Body of pancreas (tissue), 4 donors: ENCODE measurements around the gene COL13A1.

Experiments used
- POLR2A ChIP-seq, 3 donors: fragments of 450-650 bp; IDR thresholded peaks; one replicate each; pipeline ENCODE4 v1.6.1; 2016; ENCODE audit warnings: antibody characterized with exemption in 3 of 3, mild to moderate bottlenecking in 2 of 3
- TF ChIP-seq, protein P1 (sequence below), 7 experiments: fragments of 450-650 bp in 4 of 7; fragments of 200-600 bp in 3 of 7; sonication (generic) in 3 of 7; IDR thresholded peaks; one replicate each; pipeline ENCODE4 v1.5.1; 2016 to 2019; ENCODE audit warnings: antibody characterized with exemption in 7 of 7

DNA sequence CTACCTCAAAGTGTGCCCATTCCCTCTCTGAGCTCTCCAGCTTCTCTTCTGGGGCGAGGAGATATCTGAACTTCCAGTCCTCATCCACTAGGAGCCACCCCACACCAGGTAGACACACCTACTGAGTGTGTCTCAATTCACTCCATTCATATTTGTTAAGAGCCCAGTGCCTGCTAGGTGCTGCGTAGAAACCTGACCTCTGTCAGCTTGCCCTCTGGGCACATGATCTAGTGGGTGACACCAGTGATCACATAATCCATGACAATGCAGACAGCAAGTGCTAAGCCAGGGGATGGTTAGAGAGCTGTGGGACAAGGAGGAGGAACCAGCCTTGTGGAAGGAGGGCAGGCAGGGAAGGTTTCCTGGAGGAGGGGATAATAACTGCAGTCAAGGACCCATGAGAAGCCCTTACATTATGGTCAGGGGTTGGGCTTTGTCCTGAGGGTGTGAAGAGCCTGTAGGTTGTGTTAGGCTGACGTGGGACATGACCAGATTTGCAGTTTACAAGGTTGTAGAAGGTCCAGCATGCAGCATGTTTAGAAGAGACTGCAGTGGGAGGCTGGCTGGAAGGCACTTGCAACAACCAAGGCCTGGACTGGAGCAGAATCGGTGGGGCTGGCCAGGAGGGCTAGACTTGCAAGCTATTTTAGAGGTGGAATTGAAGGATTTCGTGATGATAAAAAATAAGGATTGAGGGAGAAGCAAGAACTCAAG is 81.8 kb downstream of the COL13A1 start:
- TF ChIP-seq, protein P1, sequence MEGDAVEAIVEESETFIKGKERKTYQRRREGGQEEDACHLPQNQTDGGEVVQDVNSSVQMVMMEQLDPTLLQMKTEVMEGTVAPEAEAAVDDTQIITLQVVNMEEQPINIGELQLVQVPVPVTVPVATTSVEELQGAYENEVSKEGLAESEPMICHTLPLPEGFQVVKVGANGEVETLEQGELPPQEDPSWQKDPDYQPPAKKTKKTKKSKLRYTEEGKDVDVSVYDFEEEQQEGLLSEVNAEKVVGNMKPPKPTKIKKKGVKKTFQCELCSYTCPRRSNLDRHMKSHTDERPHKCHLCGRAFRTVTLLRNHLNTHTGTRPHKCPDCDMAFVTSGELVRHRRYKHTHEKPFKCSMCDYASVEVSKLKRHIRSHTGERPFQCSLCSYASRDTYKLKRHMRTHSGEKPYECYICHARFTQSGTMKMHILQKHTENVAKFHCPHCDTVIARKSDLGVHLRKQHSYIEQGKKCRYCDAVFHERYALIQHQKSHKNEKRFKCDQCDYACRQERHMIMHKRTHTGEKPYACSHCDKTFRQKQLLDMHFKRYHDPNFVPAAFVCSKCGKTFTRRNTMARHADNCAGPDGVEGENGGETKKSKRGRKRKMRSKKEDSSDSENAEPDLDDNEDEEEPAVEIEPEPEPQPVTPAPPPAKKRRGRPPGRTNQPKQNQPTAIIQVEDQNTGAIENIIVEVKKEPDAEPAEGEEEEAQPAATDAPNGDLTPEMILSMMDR (IDR thresholded peaks at IDR 0.05) = peak in 2 of 7 experiments; percentile 6 to 9
- no peak for TF ChIP-seq POLR2A (IDR thresholded peaks at IDR 0.05)
